T1000 (cell line): ENCODE measurements around the gene IMP3.
A peak's percentile ranks its signal among the peaks of the same experiment; 100 is the strongest.
"Not testable (repeated sequence)": the region's sequence is repeated elsewhere in the genome, so short reads cannot be mapped to it uniquely, and the experiment has no call there.

Experiments
- DNase-seq: peaks from one replicate; lab custom pipeline; 2025; ENCODE audit warnings: mixed read lengths; lab: John Stamatoyannopoulos, UW

Gene IMP3

DNA sequence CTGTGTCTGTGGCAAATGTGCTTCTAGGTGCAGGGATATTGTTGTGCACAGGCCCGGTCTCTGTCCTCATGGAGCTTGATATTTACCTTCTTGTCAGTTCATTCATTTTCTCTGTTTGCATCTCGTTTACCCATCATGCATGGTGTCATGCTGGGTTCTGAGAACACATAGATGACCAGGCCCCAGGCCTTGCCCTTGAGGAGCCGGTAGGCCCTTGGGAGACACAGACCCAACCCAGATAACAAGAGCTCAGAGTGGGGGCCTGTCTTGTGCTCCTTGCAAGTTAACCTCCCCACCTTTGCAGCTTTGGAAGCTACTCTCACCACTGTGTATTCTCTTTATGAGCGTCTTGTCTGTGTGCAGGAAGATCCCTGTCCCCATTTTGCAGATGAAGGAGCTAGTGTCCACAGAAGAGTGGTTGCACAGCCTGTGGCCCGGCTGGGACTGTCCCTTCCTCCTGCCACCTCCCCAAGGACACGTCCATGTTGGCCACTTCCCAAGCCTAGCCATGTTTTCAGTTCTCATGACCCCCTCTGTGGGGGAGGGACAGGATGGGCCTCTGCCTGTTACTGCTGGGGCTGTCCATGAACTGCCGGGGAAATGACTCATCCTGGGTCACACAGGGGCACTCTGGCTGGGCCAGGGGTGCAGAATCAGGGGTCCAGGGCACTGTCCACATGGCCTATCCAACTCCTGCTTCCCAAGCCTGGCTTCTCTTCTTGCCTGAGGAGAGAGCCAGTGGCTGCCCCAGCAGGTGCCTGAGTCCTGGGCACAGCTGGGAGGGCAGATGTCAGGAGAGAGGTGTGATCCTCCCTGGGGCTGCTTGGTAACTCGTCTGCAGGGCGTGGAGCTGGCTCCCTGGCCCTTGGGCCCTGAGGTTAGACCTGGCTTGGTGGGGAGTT, 11.1 kb upstream of the IMP3 start:
- no peak for DNase-seq

DNA sequence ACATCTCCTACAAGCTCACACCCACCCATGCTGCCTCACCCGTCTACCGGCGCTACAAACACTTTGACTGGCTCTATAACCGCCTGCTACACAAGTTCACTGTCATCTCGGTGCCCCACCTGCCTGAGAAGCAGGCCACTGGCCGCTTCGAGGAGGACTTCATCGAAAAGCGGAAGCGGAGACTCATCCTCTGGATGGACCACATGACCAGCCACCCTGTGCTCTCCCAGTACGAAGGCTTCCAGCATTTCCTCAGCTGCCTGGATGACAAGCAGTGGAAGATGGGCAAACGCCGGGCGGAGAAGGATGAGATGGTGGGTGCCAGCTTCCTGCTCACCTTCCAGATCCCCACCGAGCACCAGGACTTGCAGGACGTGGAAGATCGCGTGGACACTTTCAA, 9.8 kb upstream of the IMP3 start:
- DNase-seq, result no peak

DNA sequence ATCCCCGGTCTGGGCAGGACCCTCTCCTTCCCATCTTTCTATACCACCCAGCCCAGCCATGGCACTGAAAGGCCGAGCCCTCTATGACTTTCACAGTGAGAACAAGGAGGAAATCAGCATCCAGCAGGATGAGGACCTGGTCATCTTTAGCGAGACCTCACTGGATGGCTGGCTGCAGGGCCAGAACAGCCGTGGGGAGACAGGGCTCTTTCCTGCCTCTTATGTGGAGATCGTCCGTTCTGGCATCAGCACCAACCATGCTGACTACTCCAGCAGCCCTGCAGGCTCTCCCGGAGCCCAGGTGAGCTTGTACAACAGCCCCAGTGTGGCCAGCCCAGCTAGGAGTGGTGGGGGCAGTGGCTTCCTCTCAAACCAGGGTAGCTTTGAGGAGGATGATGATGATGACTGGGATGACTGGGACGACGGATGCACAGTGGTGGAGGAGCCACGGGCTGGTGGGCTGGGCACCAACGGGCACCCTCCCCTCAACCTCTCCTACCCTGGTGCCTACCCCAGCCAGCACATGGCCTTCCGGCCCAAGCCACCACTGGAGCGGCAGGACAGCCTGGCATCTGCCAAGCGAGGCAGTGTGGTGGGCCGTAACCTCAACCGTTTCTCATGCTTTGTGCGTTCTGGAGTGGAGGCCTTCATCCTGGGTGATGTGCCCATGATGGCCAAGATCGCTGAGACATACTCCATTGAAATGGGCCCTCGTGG, 9.2 kb upstream of the IMP3 start:
- DNase-seq, result no peak

DNA sequence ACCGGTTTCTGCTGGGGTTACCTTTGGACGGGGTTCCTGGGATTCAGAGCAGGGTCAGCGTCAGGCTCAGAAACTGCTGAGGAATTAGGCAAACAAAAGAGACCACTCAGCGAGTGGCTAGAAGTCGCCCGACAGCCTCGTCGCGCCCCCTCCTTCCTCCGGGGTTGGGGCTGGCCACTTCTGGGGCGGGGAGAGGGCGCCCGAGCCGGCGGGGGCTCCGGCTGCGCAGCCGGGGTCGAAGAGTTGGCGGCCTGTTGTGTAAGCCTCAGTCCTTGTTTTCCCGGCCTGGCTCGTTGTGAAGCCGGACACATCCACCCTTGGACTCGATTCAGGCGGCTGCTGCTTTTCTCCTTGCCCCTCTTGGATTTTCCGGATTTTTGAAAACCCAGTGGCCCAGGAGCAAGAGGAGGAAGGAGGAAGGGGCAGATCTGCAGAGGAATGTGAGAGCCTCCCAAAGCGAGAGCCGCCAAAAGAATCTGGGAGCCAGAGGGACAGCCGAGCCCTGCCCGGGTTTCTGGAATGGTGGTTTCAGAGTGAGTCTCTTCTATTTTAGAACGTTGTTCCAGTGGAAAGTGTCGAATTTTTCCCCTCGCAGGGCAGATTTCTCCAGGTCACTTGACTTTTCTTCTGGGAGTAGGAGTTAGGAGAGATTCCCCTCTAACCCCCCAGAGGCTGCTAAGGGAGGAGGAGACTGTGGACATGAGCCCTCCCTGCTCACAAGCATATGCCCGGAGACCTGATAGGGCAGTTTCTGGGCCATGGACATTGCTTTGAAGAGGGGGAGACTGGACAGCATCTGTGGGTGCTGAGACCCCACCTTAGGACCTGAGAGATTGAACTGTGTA, 8.4 kb upstream of the IMP3 start:
- DNase-seq, result no peak

DNA sequence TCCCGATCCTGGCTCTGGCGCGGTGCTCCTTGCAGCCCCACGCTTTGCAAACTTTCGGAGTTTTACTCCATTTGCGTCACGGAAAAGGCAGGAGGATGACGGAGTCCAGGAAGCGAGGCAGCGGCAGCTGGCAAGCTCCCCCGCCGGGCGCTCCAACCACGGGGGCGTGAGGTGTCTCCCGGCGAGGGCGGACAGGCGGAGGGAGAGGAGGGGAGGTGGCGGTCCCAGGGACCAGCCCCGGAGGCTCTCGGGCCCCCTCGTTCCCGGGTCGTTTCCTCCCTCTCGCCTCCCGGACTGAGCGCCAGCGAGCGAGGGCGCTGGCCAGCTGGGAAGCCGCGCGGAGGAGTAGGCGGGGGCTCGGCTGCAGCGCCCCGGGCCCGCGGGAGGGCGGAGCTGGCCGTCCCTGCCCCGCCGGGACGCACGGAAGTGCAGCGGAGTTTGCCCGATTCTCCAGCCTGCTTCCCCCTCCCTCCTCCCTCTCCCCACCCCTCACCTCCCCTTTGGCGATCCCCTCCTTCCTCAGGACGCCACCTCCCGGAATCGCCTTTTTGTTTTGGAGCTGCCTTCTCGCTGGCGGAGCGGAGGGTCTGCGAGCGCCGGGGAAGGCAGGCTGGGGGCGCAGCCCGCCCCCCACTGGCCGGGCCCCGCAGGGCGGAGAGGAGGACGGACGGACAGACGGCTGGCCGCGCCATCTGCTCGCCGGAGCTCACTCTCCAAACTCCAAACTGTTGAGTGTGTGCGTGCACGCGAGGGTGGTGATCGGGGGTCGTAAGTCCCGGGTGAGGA, 7.5 kb upstream of the IMP3 start, which contains the start of gene SNX33:
Gene SNX33, plus strand, starts transcription at position 543 of the 786 bp plus-strand sequence. CDS start 1,191 bp downstream, outside the sequence.
- peak; percentile 53 for DNase-seq

DNA sequence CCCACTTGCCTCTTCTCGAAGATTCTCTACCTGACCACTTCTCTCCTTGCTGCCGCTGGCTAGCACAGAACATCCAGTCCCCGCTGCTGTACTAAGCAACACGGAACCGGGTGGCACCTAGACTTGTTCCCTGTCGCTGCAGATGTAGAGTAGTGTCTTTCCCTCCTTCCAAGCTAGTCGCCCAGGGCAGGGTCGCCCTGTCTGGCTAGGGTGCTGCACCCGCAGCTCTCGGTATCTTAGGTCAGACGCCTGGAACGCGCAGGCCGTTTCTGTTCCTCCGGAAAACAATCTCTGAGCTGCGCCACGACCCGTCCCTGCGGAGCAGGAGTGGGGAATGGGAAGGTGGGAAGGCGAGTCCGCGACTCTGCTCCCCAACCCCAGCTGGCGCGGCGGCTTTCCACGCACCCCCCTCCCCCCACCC, 6.9 kb upstream of the IMP3 start:
- no peak for DNase-seq

DNA sequence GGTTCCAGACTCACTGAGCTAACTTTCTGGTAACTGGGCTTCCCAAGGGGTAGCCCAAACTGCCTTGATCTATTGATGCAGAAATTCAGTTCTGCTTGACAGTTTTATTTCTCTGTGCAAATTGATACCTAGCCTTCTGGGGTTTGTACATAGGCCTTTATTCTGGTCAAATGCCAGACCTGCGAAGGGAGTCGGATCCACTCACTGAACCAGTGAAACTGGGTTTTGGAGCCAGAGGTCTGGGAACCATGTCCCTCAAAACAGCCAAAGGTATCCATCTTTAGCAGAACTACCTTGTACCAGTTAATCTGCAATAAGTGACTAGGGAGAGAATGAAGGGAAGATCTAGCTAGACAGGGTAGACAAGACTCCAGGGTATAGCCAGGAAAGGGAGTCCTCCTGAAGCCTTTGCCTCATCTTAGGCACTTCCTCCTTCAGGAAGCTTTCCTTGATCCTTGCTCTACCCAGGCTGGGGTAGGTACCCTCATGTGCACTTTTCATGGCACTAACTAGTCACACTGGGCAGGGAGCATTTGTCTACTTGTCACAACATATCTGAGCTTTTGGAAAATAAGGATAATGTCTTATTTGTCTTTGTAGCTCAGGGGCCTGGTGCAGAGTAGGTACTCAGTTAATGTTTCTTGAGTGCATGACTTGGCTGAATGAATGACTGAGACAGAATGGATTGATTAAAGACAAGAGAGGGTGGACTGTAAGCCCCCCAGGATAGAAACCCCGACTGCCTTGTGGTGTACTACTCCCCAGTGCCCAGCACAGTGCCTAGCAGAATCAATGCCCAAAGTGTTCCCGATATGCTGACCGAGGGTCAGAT, 6.3 kb upstream of the IMP3 start:
- DNase-seq, result no peak

DNA sequence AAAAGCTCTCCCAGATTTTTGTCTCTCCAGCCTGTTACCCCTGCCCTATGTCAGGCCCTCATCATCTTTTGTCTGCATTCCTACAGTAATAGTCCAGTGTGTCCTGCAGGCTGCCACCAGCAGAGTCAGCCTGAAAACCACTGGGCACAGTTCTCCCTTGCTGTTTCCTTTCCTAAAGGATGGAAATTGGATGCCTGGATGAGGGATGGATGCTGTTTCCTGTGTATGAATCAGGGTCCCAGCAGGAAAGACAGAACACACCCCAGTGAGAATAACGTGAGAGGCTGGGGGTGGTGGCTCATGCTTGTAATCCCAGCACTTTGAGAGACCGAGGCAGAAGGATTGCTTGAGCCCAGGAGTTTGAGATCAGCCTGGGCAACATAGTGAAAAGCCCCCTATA, 4.4 kb upstream of the IMP3 start:
- no peak for DNase-seq

DNA sequence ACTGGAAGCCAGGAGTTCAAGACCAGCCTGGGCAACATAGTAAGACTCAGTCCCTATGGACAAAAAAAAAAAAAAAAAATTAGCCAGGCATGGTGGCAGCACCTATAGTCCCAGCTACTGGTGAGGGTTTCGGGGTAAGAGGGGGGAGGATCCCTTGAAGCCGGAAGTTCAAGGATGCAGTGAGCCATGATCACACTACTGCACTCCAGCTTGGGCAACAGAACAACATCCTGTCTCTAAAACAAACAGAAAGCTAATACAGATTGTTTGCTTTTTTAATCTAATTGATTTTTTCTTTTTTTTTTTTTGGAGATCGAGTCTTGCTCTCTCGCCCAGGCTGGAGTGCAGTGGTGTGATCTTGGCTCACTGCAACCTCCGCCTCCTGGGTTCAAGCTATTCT, 1.6 kb upstream of the IMP3 start:
- no peak for DNase-seq

DNA sequence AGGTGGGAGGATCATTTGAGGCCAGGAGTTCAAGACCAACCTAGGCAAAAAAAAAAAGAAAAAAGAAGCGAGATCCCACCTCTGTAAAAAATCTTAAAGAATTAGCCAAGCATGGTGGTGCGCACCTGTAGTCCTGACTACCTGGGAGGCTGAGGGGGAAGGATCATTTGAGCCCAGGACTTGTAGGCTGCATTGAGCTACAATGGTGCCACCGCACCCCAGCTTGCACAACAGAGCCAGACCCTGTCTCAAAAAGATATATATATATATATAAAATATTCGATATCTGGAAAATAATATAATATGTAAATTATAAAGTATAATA, 1.1 kb upstream of the IMP3 start:
- DNase-seq, result no peak

DNA sequence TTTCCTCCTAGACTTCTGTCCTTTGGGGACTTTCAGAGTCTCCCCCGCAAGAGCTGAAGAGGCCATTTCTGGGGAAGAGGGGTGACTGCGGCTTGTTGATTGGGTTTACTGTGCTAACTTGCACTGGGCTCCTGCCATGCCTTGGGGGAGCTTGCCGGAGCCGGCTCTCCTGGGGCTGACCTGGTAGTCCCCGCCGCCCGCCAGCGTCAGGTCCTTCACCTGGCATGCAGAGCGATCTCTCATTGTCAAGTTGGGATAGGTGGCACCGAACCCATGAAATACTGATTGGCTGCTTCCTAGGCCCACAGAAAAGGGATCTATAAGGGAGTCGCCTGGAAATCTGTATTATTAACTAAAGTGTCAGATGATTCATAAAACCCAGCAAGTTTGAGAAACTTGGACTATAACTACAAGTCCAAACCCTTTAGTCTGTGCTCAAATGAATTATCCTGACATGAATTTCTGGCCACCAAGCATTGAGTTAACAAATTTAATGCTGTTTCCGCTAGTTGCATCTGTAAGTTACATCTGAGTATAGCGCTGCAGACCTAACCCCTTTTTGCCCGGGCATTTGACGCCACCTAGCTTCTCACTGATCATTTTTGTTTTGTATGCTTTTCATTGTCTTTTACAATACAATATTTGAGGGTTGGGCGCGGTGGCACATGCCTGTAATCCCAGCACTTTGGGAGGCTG, 607 bp upstream of the IMP3 start:
- no peak for DNase-seq

DNA sequence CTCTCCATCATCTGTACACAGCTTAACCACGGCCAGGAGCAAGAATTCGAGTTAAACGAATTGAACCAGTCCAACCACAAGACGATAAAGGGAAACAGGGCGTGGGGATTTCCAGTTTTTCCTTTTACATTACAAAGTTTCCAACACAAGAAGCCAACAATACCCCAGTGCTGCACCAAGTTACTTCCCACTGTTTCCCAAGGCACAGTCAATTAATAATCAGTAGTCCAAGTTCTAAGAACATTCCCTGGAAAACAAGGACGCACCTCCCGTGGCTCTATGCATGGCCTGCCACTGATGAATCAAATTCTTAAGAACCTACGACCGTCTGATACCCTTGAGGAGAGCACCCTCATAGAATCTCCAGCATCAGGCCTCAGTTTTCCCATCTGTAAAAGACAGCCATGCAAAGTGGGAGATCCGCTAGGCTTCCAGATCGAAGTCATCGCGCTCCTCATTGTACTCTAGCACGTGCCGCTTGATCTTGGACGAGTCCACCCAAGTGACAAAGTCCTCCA, 774 bp downstream of the IMP3 start:
- no peak for DNase-seq

DNA sequence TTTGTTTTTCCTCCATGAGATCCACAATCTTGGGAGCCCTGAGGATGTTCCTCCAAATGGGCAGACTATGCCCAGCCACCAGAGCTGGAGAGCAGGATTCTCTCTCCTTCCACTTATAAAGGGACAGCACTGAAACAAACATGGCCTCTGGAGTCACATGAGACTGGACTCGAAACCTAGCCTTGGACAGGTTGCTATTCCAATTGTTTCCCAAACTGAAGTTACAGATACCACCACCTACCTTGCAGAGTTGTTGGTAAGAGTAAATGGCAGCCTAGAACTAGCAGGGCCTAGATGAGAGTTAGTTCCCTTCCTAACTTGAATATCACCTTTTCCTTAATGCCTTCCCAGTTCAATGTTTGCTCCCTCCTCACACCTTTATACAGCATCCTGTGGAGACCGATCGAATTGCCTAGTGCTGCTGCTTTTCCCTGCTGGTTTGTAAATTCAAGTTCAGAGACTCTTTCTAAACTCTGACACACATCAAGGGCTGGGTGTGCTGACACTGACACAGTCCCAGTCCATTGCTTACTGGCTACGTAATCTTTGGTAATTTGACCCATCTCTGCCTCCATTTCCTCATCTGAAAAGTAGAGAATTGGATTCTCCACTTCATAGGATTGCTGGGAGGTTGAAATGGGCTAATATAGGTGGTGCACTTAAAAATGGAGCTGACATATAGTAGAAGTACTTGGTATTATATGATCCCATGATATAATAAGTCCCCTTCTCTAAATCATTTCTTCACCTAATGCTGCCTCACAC, 2.6 kb downstream of the IMP3 start:
- no peak for DNase-seq

DNA sequence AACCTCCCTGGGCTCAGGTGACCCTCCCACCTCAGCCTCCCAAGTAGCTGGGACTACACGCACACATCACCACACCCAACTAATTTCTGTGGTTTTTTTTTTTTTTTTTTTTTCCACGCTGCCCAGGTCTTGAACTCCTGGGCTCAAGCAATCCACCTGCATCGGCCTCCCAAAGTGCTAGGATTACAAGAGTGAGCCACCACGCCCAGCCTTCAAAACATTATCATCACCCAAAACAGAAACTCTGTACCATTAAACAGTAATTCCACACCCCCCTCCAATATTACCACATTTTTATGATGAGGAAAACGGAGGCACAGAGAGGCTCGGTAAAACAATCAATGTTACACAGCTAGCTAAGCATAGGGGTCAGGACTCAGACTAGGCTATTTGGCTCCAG, 4.0 kb downstream of the IMP3 start:
- no peak for DNase-seq

DNA sequence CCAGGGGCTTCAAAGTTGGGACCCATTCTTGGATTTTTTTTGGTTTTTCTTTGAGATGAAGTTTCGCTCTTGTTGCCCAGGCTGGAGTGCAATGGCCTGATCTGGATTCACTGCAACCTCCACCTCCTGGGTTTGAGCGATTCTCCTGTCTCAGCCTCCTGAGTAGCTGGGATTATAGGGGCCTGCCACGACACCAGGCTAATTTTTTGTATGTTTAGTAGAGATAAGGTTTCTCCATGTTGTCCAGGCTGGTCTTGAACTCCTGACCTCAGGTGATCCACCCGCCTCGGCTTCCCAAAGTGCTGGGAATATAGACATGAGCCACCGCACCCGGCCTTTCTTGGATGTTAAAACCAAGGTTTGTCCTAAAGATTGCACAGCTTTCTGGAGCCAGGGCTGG, 6.1 kb downstream of the IMP3 start:
- DNase-seq, result not testable (repeated sequence)

DNA sequence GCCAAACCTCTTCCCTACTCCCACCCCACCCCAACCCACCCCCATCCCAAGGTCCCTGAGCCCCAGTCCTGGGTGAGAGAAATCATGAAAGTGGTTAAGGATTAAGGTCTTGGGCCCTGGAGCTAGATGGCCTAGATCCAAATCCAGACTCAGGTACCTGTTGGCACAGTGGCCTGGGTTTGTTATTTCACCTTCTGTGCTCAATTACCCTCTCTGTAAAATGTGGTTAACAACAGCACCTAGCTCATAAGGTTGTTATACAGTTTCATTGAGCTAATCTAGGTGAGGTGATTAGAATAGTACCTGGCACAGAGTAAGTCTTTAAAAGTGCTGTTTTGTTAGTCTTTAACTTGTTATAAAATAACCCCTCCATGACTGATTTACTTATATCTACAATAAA, 8.1 kb downstream of the IMP3 start:
- no peak for DNase-seq

DNA sequence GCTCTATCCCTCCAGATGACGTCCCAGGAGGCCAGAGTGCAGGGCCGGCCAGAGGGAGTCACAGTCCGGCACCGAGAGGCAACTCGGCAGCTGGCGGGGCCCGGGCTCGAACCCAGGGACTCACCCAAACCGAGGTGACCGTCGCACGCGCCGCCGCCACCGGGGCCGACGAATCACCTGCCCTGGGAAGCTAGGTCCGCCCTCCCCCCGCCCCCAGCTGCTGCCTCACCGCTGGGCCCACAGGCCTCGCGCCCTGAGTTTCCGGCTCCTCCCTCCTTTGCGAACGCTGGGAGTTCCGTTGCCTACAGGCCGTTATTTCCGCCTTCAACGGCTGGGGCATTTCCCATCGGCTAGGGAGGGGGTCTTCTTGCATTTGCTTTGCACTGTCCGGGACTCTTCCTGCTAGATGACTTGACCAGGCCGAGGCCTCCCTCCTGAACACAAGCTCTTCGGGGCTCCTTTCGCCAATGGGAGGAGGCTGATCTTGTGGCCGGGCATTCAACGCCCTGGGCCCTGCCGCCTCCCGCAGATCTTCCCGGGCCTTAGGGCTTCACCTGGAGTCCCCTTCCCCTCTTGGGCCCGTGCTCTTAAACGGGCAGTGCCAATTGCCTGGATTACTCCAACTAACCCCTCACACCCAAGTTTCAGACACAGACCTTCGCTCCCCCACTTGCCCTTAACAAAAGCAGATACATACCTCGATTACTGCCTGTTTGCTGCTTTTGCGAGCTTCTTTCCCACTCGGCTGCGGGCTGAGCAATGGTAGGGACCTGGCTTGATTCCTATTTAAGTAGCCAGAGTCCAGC, 14.3 kb downstream of the IMP3 start, which contains the start of gene SNUPN:
Gene SNUPN, minus strand, starts transcription at position 184 of the 806 bp plus-strand sequence. CDS start 4,674 bp downstream, outside the sequence.
- DNase-seq, result peak; percentile 75

DNA sequence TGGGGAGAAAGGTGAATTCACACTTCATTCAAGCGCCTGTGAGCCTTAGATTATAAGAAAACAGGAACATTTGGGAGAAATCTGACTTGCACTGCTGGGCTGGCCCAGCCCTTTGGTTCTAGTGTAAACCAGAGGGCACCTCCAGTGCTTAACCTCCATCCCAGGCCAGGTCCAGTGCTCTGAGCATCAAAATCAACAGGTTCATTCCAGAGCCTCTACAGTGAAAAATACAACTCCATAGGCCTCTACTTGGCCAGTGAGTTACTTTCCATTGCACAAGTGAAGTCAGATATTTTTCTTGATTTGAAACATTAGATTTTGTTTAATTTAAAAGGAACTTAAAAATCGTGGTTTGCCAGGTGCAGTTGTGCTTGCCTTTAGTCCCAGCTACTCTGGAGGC, 17.5 kb downstream of the IMP3 start:
- DNase-seq, result no peak
